ENCODE measurements around the gene NKD1.

DNA sequence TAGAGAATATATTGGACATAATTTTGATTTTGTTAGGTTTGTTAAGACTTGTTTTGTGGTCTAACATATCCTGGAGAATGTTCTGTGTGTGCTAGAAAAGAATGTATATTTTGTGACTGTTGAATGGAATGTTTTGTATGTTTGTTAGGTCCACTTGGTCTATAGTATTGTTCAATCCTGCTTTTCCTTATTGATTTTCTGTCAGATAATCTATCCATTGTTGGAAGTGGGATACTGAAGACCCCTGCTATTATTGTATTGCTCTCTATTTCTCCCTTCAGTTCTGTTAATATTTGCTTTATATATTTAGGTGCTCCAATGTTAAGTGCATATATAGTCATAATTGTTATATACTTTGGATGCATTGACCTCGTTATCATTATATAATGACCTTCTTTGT, 33.0 kb upstream of the NKD1 start:
- TF ChIP-seq CTCF (IDR thresholded peaks at IDR 0.05) (no peak), POLR2AphosphoS5 (IDR thresholded peaks at IDR 0.05) (no peak)
